ENCODE measurements around the gene BFAR. TPM values are rescaled to one million over a fixed set of nuclear protein-coding genes. Genes with fewer than 3 reads are reported as not detected.

The BFAR gene
- total RNA-seq, 4 donors from 2014 or later = 53.4 to 65.1 (median 60.5) TPM

Small RNAs within 50 kb of the gene (small RNA-seq; reads per million reads assigned to genes)
- 0 reads per million in 4 donors for gene RN7SL274P
- gene RNU7-125P = 0 reads per million in 4 donors

Other genes starting within 250 kb of the BFAR start
- 10 to 100 TPM; 34.9 to 49.7 (median 40.0) TPM for gene PARN, start 2.7 kb upstream of the BFAR start, total RNA-seq
- gene PLA2G10, start 61.4 kb downstream of the BFAR start, total RNA-seq = not detected
- 1 to 10 TPM in 2 of 4 donors, under 1 TPM in 1, not detected in 1; 0.39 to 4.0 (median 1.3) TPM for gene NPIPA3, start 70.5 kb downstream of the BFAR start, total RNA-seq
- 1 to 10 TPM in 3 of 4 donors, not detected in 1; 1.3 to 4.0 (median 2.8) TPM for gene NPIPA2, start 109.6 kb downstream of the BFAR start, total RNA-seq
- gene NOMO1, start 200.8 kb downstream of the BFAR start, total RNA-seq = 10 to 100 TPM; 54.3 to 87.9 (median 58.6) TPM